IMR-90 (cell line): Measurements from ENCODE around the gene SLC29A1. TPM values are rescaled to one million over a fixed set of nuclear protein-coding genes. Genes with fewer than 3 reads are reported as not detected.
A peak's percentile ranks its signal among the peaks of the same experiment; 100 is the strongest.

Experiments
- ATAC-seq: fragments of 200-7000 bp; cut with Tn5 transposase; 2 replicates; pipeline ENCODE4 v1.9.1; 2020; ENCODE audit warnings: low read depth, mild to moderate bottlenecking, moderate library complexity
- BruUV-seq: library from RNA; stranded (reverse); fragments of 400-500 nt; replicated peaks from 2 replicates; lab custom pipeline; 2021; lab: Mats Ljungman, UMichigan
- CTCF ChIA-PET: fragments of 300-600 bp; formaldehyde crosslinking; extraction: SDS; loops from one replicate; lab custom pipeline; 2021; ENCODE audit warnings: antibody characterized with exemption; lab: Yijun Ruan, JAX
- POLR2A ChIA-PET: fragments of 300-600 bp; sonication (Branson Sonifier 250); formaldehyde crosslinking; loops from one replicate; lab custom pipeline; 2022; ENCODE audit warnings: antibody characterized with exemption; ENCODE audit not compliant: unreplicated experiment; lab: Charles Lee
- DNase-seq: peaks from one replicate; pipeline ENCODE4 v3.0.0; 2013
- H2AFZ ChIP-seq: replicated peaks from 2 replicates; pipeline ENCODE3; 2013; ENCODE audit warnings: low read length, mild to moderate bottlenecking; ENCODE audit not compliant: poor library complexity
- H2AK5ac ChIP-seq: 2 replicates; pipeline ENCODE4 v1.6.1; 2013; ENCODE audit warnings: low read depth, low read length, inconsistent platforms
- H2AK9ac ChIP-seq: replicated peaks from 2 replicates; pipeline ENCODE3; 2013; ENCODE audit warnings: mild to moderate bottlenecking, low read depth, low read length, moderate library complexity; ENCODE audit not compliant: poor library complexity
- H2BK120ac ChIP-seq: 2 replicates; pipeline ENCODE4 v1.6.1; 2013; ENCODE audit warnings: low read depth, low read length, inconsistent platforms
- H2BK15ac ChIP-seq: 3 replicates; pipeline ENCODE4 v1.6.1; 2013; ENCODE audit warnings: low read depth, low read length, inconsistent platforms
- H2BK20ac ChIP-seq: 2 replicates; pipeline ENCODE4 v1.6.1; 2013; ENCODE audit warnings: low read depth, mild to moderate bottlenecking, inconsistent platforms, low read length, moderate library complexity
- H2BK5ac ChIP-seq: 2 replicates; pipeline ENCODE4 v1.6.1; 2013; ENCODE audit warnings: mild to moderate bottlenecking, low read depth, low read length, inconsistent platforms; ENCODE audit not compliant: poor library complexity, severe bottlenecking
- H3K14ac ChIP-seq: replicated peaks from 2 replicates; pipeline ENCODE4 v1.6.1; 2013; ENCODE audit warnings: low read depth, low read length, inconsistent platforms
- H3K18ac ChIP-seq: 2 replicates; pipeline ENCODE4 v1.6.1; 2013; ENCODE audit warnings: low read depth, low read length, control low read depth
- H3K23ac ChIP-seq: 2 replicates; pipeline ENCODE4 v1.6.1; 2013; ENCODE audit warnings: low read depth, low read length, inconsistent platforms
- H3K27ac ChIP-seq: 2 replicates; pipeline ENCODE4 v1.5.1; 2013; ENCODE audit warnings: mild to moderate bottlenecking, control low read depth, low read length; ENCODE audit not compliant: insufficient read depth
- H3K27me3 ChIP-seq: 2 replicates; pipeline ENCODE4 v1.6.1; 2013; ENCODE audit warnings: low read length; ENCODE audit not compliant: control insufficient read depth, insufficient read depth
- H3K36me3 ChIP-seq: 2 replicates; pipeline ENCODE4 v1.6.1; 2013; ENCODE audit warnings: low read length, mixed read lengths; ENCODE audit not compliant: control insufficient read depth, insufficient read depth
- H3K4ac ChIP-seq: 2 replicates; pipeline ENCODE4 v1.6.1; 2013; ENCODE audit warnings: low read depth, low read length, inconsistent platforms
- H3K4me1 ChIP-seq: 2 replicates; pipeline ENCODE4 v1.6.1; 2013; ENCODE audit warnings: low read length, mixed read lengths; ENCODE audit not compliant: control insufficient read depth, insufficient read depth
- H3K4me2 ChIP-seq: 2 replicates; pipeline ENCODE4 v1.6.1; 2013; ENCODE audit warnings: low read depth, mild to moderate bottlenecking, control low read depth, low read length, moderate library complexity
- H3K4me3 ChIP-seq: 2 replicates; pipeline ENCODE4 v1.5.1; 2013; ENCODE audit warnings: low read depth, mild to moderate bottlenecking, control low read depth, low read length, moderate library complexity; ENCODE audit not compliant: insufficient read depth
- H3K56ac ChIP-seq: 2 replicates; pipeline ENCODE4 v1.6.1; 2013; ENCODE audit warnings: low read length, inconsistent platforms; ENCODE audit not compliant: insufficient read depth; ENCODE audit errors: extremely low read depth
- H3K79me1 ChIP-seq, 2 experiments: 2 replicates each; pipeline ENCODE4 v1.6.1; 2013; ENCODE audit warnings: low read length in 2 of 2, inconsistent platforms in 1 of 2, low read depth in 1 of 2
- H3K9ac ChIP-seq: 2 replicates; pipeline ENCODE4 v1.6.1; 2013; ENCODE audit warnings: low read depth, low read length, control low read depth
- H3K9me1 ChIP-seq: 2 replicates; pipeline ENCODE4 v1.6.1; 2013; ENCODE audit warnings: low read length, inconsistent platforms; ENCODE audit not compliant: insufficient read depth
- H3K9me3 ChIP-seq: 2 replicates; pipeline ENCODE4 v1.6.1; 2013; ENCODE audit warnings: low read length; ENCODE audit not compliant: control insufficient read depth, insufficient read depth
- H4K20me1 ChIP-seq: 2 replicates; pipeline ENCODE4 v1.6.1; 2013; ENCODE audit warnings: low read length, inconsistent platforms; ENCODE audit not compliant: insufficient read depth
- H4K5ac ChIP-seq: 2 replicates; pipeline ENCODE4 v1.6.1; 2013; ENCODE audit warnings: mild to moderate bottlenecking, low read depth, low read length, control low read depth
- H4K8ac ChIP-seq, 2 experiments: 2 replicates each; pipeline ENCODE4 v1.6.1; 2013; ENCODE audit warnings: low read depth in 2 of 2, low read length in 2 of 2, control low read depth in 1 of 2, inconsistent platforms in 1 of 2
- H4K91ac ChIP-seq: 2 replicates; pipeline ENCODE4 v1.6.1; 2013; ENCODE audit warnings: low read depth, low read length, inconsistent platforms; ENCODE audit not compliant: insufficient read depth
- RCOR1 ChIP-seq: IDR thresholded peaks from 2 replicates; pipeline ENCODE4 v1.6.1; 2012; ENCODE audit warnings: mild to moderate bottlenecking, low read length, improper control_type of control experiment; ENCODE audit not compliant: insufficient replicate concordance
- WGBS, 2 experiments: methylation state at CpG; one replicate each; pipeline versions ENCODE4 v1.1.5 to v1.1.7; 2013; ENCODE audit warnings: missing lambda C conversion rate in 2 of 2; ENCODE audit not compliant: insufficient read length in 1 of 2; ENCODE audit errors: extremely low coverage in 2 of 2; 5-methylcytosine and 5-hydroxymethylcytosine counted together
- dilution Hi-C: fragments of 300-500 bp; cut with HindIII; formaldehyde crosslinking; loops from one replicate; pipeline ENCODE4 v1.14.3; 2018; ENCODE audit warnings: low sequenced_read_pairs; ENCODE audit not compliant: unreplicated experiment
- in situ Hi-C: fragments of 300-500 bp; cut with MboI; formaldehyde crosslinking; loops from 3 replicates; pipeline ENCODE4 v1.14.3; 2019; ENCODE audit warnings: low sequenced_read_pairs, inconsistent platforms, mixed read lengths
- intact Hi-C: fragments of 100-400 bp; cut with micrococcal nuclease; formaldehyde crosslinking; loops from 2 replicates; pipeline ENCODE4 v1.10.0; 2022
- polyA plus RNA-seq, 3 experiments: library from polyadenylated mRNA; depleted of rRNA; stranded (reverse); fragments of >200 nt; gene quantifications; 2 replicates each; pipeline ENCODE4 v1.2.3, GENCODE V29; 2012; ENCODE audit warnings: low replicate concordance in 1 of 3
- total RNA-seq: library from RNA; depleted of rRNA; stranded (reverse); fragments of >200 nt; gene quantifications from 2 replicates; pipeline ENCODE4 v1.2.3, GENCODE V29; 2012

SLC29A1 gene
- total and polyA plus RNA-seq, 2 of the 4 experiments (the other 2 are of a cell fraction): 4.1 to 22.1 TPM

- Histone ChIP-seq H4K91ac (no peak within 1 kb of the TSS), H3K9me3 (no peaks in the 10 kb centered on the region), H3K14ac (no peak within 1 kb of the TSS), H4K5ac (no peak within 1 kb of the TSS), H2AK5ac (no peak within 1 kb of the TSS), H3K4ac (no peak within 1 kb of the TSS), H2BK15ac (no peak within 1 kb of the TSS), H2AK9ac (peak within 1 kb of the TSS; percentile 28), H3K36me3 (no peaks in the 10 kb centered on the region), H3K23ac (no peak within 1 kb of the TSS), H4K8ac (no peak within 1 kb of the TSS), H3K27me3 (peaks cover 18% of the 10 kb centered on the region), H3K4me3 (no peak within 1 kb of the TSS), H3K27ac (no peak within 1 kb of the TSS), H4K20me1 (no peaks in the 10 kb centered on the region), H3K9ac (no peak within 1 kb of the TSS), H2AFZ (peak within 1 kb of the TSS; percentile 51), H3K79me1 (no peaks in the 10 kb centered on the region), H3K9me1 (peaks cover 4% of the 10 kb centered on the region; the same call in 1 of the 2 replicates), H3K56ac (no peak within 1 kb of the TSS), H3K18ac (no peak within 1 kb of the TSS), H2BK5ac (no peak within 1 kb of the TSS), H2BK20ac (no peak within 1 kb of the TSS), H3K4me1 (peaks cover 6% of the 10 kb centered on the region), H2BK120ac (no peak within 1 kb of the TSS), H3K4me2 (no peak within 1 kb of the TSS)
- in situ Hi-C loops: no loop called here
- ChIA-PET CTCF (interaction anchor here (0.7 kb wide), 1 partner anchor 31 kb away, joined by 9 read pairs; no protein-coding TSS in a partner anchor), POLR2A (no interaction called here)
- no TSS peak for BruUV-seq
- WGBS, 2 experiments: 0% methylated on average over 1 of the region's 7 CpGs; no CpG with 5 or more reads in 1 of the 2 experiments
- dilution Hi-C loops: no loop called here
- intact Hi-C loops: no loop called here
- DNase-seq (no peak), ATAC-seq (no peak)
- no peak for TF ChIP-seq RCOR1
These were observed 6.6 kb upstream of the SLC29A1 start, which contains the start of gene MYMX for GRCh38 chr6:44216677-44217331. MYMX (plus strand) TSS chr6:44216926; CDS start chr6:44217472, 546 bp downstream.
